H1 (cell line): ENCODE measurements around the gene CNGB1. TPM values are rescaled to one million over a fixed set of nuclear protein-coding genes. Genes with fewer than 3 reads are reported as not detected.

Source experiments
- CTCF ChIA-PET: fragments of 300-600 bp; sonication (Branson Sonifier 250); formaldehyde crosslinking; loops from one replicate; lab custom pipeline; 2021; ENCODE audit not compliant: partially characterized antibody; lab: Charles Lee
- POLR2A ChIA-PET: fragments of 300-600 bp; sonication (Branson Sonifier 250); formaldehyde crosslinking; loops from one replicate; lab custom pipeline; 2021; ENCODE audit warnings: inconsistent platforms; ENCODE audit not compliant: partially characterized antibody; lab: Charles Lee
- DNase-seq, 2 experiments: peaks; one replicate each; pipeline versions ENCODE4 v3.0.0 to v3.0.0-alpha.2; 2010 to 2022; ENCODE audit warnings: low spot score in 2 of 2, low read depth in 1 of 2, mixed read lengths in 1 of 2
- FAIRE-seq: peaks from 2 replicates; lab custom pipeline; 2011; peaks lifted over from hg19 to GRCh38; lab: Jason Lieb, UNC
- H2AFZ ChIP-seq: 2 replicates; pipeline ENCODE4 v1.8.1; 2012; ENCODE audit warnings: low read length, inconsistent platforms
- H2AK5ac ChIP-seq: 2 replicates; pipeline ENCODE4 v1.6.1; 2013; ENCODE audit warnings: low read depth, low read length
- H2BK120ac ChIP-seq: replicated peaks from 2 replicates; pipeline ENCODE3; 2013; ENCODE audit warnings: low read depth, low read length, inconsistent platforms
- H2BK12ac ChIP-seq: 2 replicates; pipeline ENCODE4 v1.6.1; 2013; ENCODE audit warnings: low read depth, low read length
- H2BK15ac ChIP-seq: 2 replicates; pipeline ENCODE4 v1.6.1; 2013; ENCODE audit warnings: low read length
- H2BK20ac ChIP-seq: 2 replicates; pipeline ENCODE4 v1.6.1; 2013; ENCODE audit warnings: low read length
- H2BK5ac ChIP-seq: 2 replicates; pipeline ENCODE4 v1.6.1; 2013; ENCODE audit warnings: low read depth, low read length
- H3K14ac ChIP-seq: 2 replicates; pipeline ENCODE4 v1.6.1; 2013; ENCODE audit warnings: inconsistent platforms; ENCODE audit not compliant: insufficient read length
- H3K18ac ChIP-seq: 2 replicates; pipeline ENCODE4 v1.6.1; 2013; ENCODE audit warnings: low read length; ENCODE audit errors: extremely low read depth
- H3K23ac ChIP-seq: 2 replicates; pipeline ENCODE4 v1.6.1; 2013; ENCODE audit warnings: inconsistent platforms; ENCODE audit not compliant: insufficient read length
- H3K23me2 ChIP-seq: 2 replicates; pipeline ENCODE4 v1.6.1; 2013; ENCODE audit warnings: low read depth, low read length
- H3K27ac ChIP-seq: 2 replicates; pipeline ENCODE4 v1.6.1; 2011; ENCODE audit warnings: low read depth, low read length, inconsistent platforms
- H3K27me3 ChIP-seq, 4 experiments: replicated peaks in 1 of 4; 1 replicate in 1 of 4; 2 replicates in 3 of 4; pipeline versions ENCODE4 v1.6.1 to v1.8.1; 2011 to 2013; ENCODE audit warnings: low read length in 3 of 4, mild to moderate bottlenecking in 3 of 4, inconsistent platforms in 2 of 4, mixed read lengths in 2 of 4, moderate library complexity in 1 of 4; ENCODE audit not compliant: control insufficient read depth in 3 of 4, insufficient read depth in 3 of 4; ENCODE audit errors: extremely low read depth in 1 of 4
- H3K36me3 ChIP-seq, 4 experiments: 2 replicates each; pipeline versions ENCODE4 v1.6.1 to v1.8.1; 2011 to 2013; ENCODE audit warnings: mild to moderate bottlenecking in 4 of 4, low read length in 3 of 4, moderate library complexity in 2 of 4, control low read depth in 1 of 4, inconsistent platforms in 1 of 4; ENCODE audit not compliant: insufficient read depth in 4 of 4, control insufficient read depth in 2 of 4
- H3K4ac ChIP-seq: replicated peaks from 2 replicates; pipeline ENCODE3; 2013; ENCODE audit warnings: low read length, low read depth, mixed read lengths, inconsistent platforms; ENCODE audit not compliant: insufficient read length
- H3K4me1 ChIP-seq, 4 experiments: replicated peaks in 1 of 4; 1 replicate in 1 of 4; 2 replicates in 3 of 4; pipeline versions ENCODE4 v1.6.1 to v1.8.1; 2011 to 2013; ENCODE audit warnings: low read length in 3 of 4, inconsistent platforms in 2 of 4, mixed read lengths in 1 of 4; ENCODE audit not compliant: insufficient read depth in 4 of 4, control insufficient read depth in 3 of 4
- H3K4me2 ChIP-seq, 2 experiments: 2 replicates each; pipeline versions ENCODE4 v1.6.1 to v1.8.1; 2011 to 2013; ENCODE audit warnings: low read depth in 2 of 2, low read length in 2 of 2, control low read depth in 1 of 2, inconsistent platforms in 1 of 2, mild to moderate bottlenecking in 1 of 2; ENCODE audit not compliant: insufficient read depth in 1 of 2
- H3K4me3 ChIP-seq, 4 experiments: fragments of 200-600, 300-600 bp in 1 of 4; sonication (generic), shearing (Covaris generic), sonication (Bioruptor Twin) in 1 of 4; 2 replicates each; pipeline versions ENCODE4 v1.5.1 to v1.8.1; 2011 to 2016; ENCODE audit warnings: low read length in 4 of 4, low read depth in 3 of 4, control low read depth in 2 of 4, inconsistent platforms in 2 of 4, mild to moderate bottlenecking in 2 of 4, mixed read lengths in 1 of 4, moderate library complexity in 1 of 4; ENCODE audit not compliant: insufficient read depth in 2 of 4; ENCODE audit errors: extremely low read depth in 1 of 4
- H3K56ac ChIP-seq: replicated peaks from 2 replicates; pipeline ENCODE3; 2013; ENCODE audit warnings: low read depth, mild to moderate bottlenecking, mixed read lengths, low read length, inconsistent platforms; ENCODE audit not compliant: insufficient read length
- H3K79me1 ChIP-seq: 2 replicates; pipeline ENCODE4 v1.6.1; 2013; ENCODE audit warnings: low read depth, low read length, control low read depth
- H3K79me2 ChIP-seq, 2 experiments: 2 replicates each; pipeline versions ENCODE4 v1.6.1 to v1.8.1; 2012 to 2013; ENCODE audit warnings: low read length in 2 of 2, mild to moderate bottlenecking in 2 of 2, inconsistent platforms in 1 of 2; ENCODE audit not compliant: insufficient read depth in 2 of 2, control insufficient read depth in 1 of 2
- H3K9ac ChIP-seq, 4 experiments: replicated peaks in 1 of 4; 1 replicate in 1 of 4; 2 replicates in 3 of 4; pipeline versions ENCODE4 v1.6.1 to v1.8.1; 2011 to 2013; ENCODE audit warnings: low read depth in 3 of 4, low read length in 3 of 4, control low read depth in 2 of 4, mild to moderate bottlenecking in 2 of 4, moderate library complexity in 2 of 4, inconsistent platforms in 1 of 4; ENCODE audit errors: extremely low read depth in 1 of 4
- H3K9me3 ChIP-seq, 2 experiments: 2 replicates each; pipeline versions ENCODE4 v1.6.1 to v1.8.1; 2012 to 2013; ENCODE audit warnings: mild to moderate bottlenecking in 2 of 2, moderate library complexity in 2 of 2, control low read depth in 1 of 2, inconsistent platforms in 1 of 2, low read depth in 1 of 2, low read length in 1 of 2, mixed read lengths in 1 of 2; ENCODE audit not compliant: insufficient read depth in 2 of 2
- H4K20me1 ChIP-seq, 2 experiments: replicated peaks in 1 of 2; 2 replicates each; pipeline versions ENCODE3 to v1.8.1; 2011 to 2013; ENCODE audit warnings: inconsistent platforms in 2 of 2, low read length in 2 of 2, mild to moderate bottlenecking in 1 of 2; ENCODE audit not compliant: insufficient read depth in 2 of 2, control insufficient read depth in 1 of 2
- H4K5ac ChIP-seq: 2 replicates; pipeline ENCODE4 v1.6.1; 2013; ENCODE audit warnings: low read length, low read depth, mixed read lengths, inconsistent platforms; ENCODE audit not compliant: insufficient read length
- H4K8ac ChIP-seq: 2 replicates; pipeline ENCODE4 v1.8.0; 2013; ENCODE audit warnings: mild to moderate bottlenecking, moderate library complexity, low read length, inconsistent platforms; ENCODE audit not compliant: insufficient read depth; ENCODE audit errors: extremely low read depth
- H4K91ac ChIP-seq: replicated peaks from 2 replicates; pipeline ENCODE3; 2013; ENCODE audit warnings: low read length, mixed read lengths, inconsistent platforms; ENCODE audit not compliant: insufficient read length
- CBX5 ChIP-seq: fragments of 300-800, 300-1000 bp; sonication (generic); IDR thresholded peaks from 2 replicates; pipeline ENCODE4 v1.7.1; 2016; ENCODE audit warnings: antibody characterized with exemption, low read length, low read depth
- CTBP2 ChIP-seq: IDR thresholded peaks from 2 replicates; pipeline ENCODE4 v1.7.0; 2011; ENCODE audit warnings: borderline replicate concordance, mild to moderate bottlenecking, moderate library complexity, mixed read lengths, low read length; ENCODE audit not compliant: insufficient read depth, insufficient read length
- EZH2 ChIP-seq: fragments of 200-600 bp; sonication (generic); IDR thresholded peaks from 2 replicates; pipeline ENCODE4 v1.7.1; 2012; ENCODE audit warnings: low read depth, mild to moderate bottlenecking, moderate library complexity, low read length, inconsistent platforms; ENCODE audit not compliant: severe bottlenecking
- FOSL1 ChIP-seq: IDR thresholded peaks from 2 replicates; pipeline ENCODE4 v1.6.1; 2011; ENCODE audit warnings: mild to moderate bottlenecking, low read depth, low read length, moderate library complexity; ENCODE audit not compliant: insufficient read depth
- HDAC6 ChIP-seq: IDR thresholded peaks from one replicate; pipeline ENCODE4 v1.7.1; 2012; ENCODE audit warnings: low read depth, mild to moderate bottlenecking, inconsistent platforms, low read length, moderate library complexity
- JUND ChIP-seq: IDR thresholded peaks from 2 replicates; pipeline ENCODE4 v1.6.1; 2011; ENCODE audit warnings: mild to moderate bottlenecking, improper control_type of control experiment, low read length
- KDM1A ChIP-seq: fragments of 200-600, 300-600 bp; sonication (generic); IDR thresholded peaks from 2 replicates; pipeline ENCODE4 v1.7.1; 2016; ENCODE audit warnings: mild to moderate bottlenecking, low read length, borderline replicate concordance
- NANOG ChIP-seq: IDR thresholded peaks from 2 replicates; pipeline ENCODE4 v1.6.1; 2011; ENCODE audit warnings: low read length, low read depth, mild to moderate bottlenecking, inconsistent platforms; ENCODE audit not compliant: insufficient read depth, poor library complexity, severe bottlenecking
- RAD21 ChIP-seq, 2 experiments: IDR thresholded peaks in 1 of 2; conservative IDR thresholded peaks in 1 of 2; 2 replicates each; pipeline ENCODE4 v1.6.1; 2011; ENCODE audit warnings: low read depth in 2 of 2, low read length in 2 of 2, improper control_type of control experiment in 1 of 2, inconsistent platforms in 1 of 2, mild to moderate bottlenecking in 1 of 2, moderate library complexity in 1 of 2
- TBP ChIP-seq: IDR thresholded peaks from 2 replicates; pipeline ENCODE4 v1.6.1; 2011; ENCODE audit warnings: low read depth, low read length, improper control_type of control experiment
- WGBS, 2 experiments: shearing (Covaris generic) in 1 of 2; methylation state at CpG; one replicate each; pipeline versions ENCODE4 v1.1.6 to v1.1.7; 2013 to 2015; ENCODE audit warnings: low lambda C conversion rate in 2 of 2, mixed read lengths in 2 of 2, inconsistent platforms in 1 of 2, low coverage in 1 of 2, missing lambda C conversion rate in 1 of 2; ENCODE audit not compliant: insufficient replicate concordance in 2 of 2, insufficient coverage in 1 of 2, insufficient read length in 1 of 2; ENCODE audit errors: extremely low coverage in 1 of 2, missing lambda C conversion rate in 1 of 2; 5-methylcytosine and 5-hydroxymethylcytosine counted together
- polyA plus RNA-seq, 7 experiments: library from polyadenylated mRNA; depleted of rRNA in 3 of 7; stranded (reverse) in 5 of 7; unstranded in 2 of 7; fragments of >200 nt in 5 of 7; fragments of 200-250 nt in 2 of 7; gene quantifications; 1 replicate in 5 of 7; 2 replicates in 1 of 7; 4 replicates in 1 of 7; pipeline versions ENCODE4 v1.2.1 to v1.2.3, GENCODE V29; 2011 to 2013; ENCODE audit warnings: missing spikeins in 2 of 7, mixed read lengths in 2 of 7
- total RNA-seq: library from RNA; stranded (reverse); fragmentation: NEBNext Ultra II Directional; extraction: Animal tissue kit (Norgen Biotek cat#: 25700); gene quantifications from 2 replicates; pipeline ENCODE4 v1.2.1, GENCODE V29; 2021

CNGB1 gene
- total and polyA plus RNA-seq, 2 of the 8 experiments (the other 6 are each of a cell fraction or from before 2014, with no cell fraction given): not detected

- Histone ChIP-seq H2BK15ac (no peak overlapping the region), H3K4ac (no peak overlapping the region), H3K4me3 (no peak overlapping the region), H2AK5ac (no peak overlapping the region), H3K18ac (no peak overlapping the region), H4K5ac (no peak overlapping the region), H3K27ac (no peak overlapping the region), H3K4me1 (peaks cover 0 to 10% (median 4%) of the 10 kb centered on the region in 4 experiments; a peak in 5 of 7 replicates), H3K14ac (no peak overlapping the region), H3K79me1 (no peaks in the 10 kb centered on the region), H4K20me1 (no peaks in the 10 kb centered on the region), H3K4me2 (no peak overlapping the region), H2AFZ (no peak overlapping the region), H4K91ac (no peak overlapping the region), H3K23me2 (no peaks in the 10 kb centered on the region; the same call in 1 of the 2 replicates), H3K9me3 (no peaks in the 10 kb centered on the region), H3K9ac (no peak overlapping the region), H2BK5ac (no peak overlapping the region), H2BK20ac (no peak overlapping the region), H3K79me2 (no peaks in the 10 kb centered on the region), H3K36me3 (no peaks in the 10 kb centered on the region), H3K27me3 (peaks cover 0 to 2% (median under 1%) of the 10 kb centered on the region in 4 experiments; a peak in 2 of 7 replicates), H4K8ac (no peak overlapping the region), H3K56ac (no peak overlapping the region), H3K23ac (no peak overlapping the region), H2BK12ac (no peak overlapping the region; the same call in 1 of the 2 replicates), H2BK120ac (no peak overlapping the region)
- 92% methylated on average over 4 of the region's 4 CpGs; no CpG with 5 or more reads in 1 of the 2 experiments for WGBS, 2 experiments
- no peak for TF ChIP-seq FOSL1
- no peak for TF ChIP-seq NANOG
- TF ChIP-seq TBP: no peak
- no peak for TF ChIP-seq HDAC6
- no peak for TF ChIP-seq CBX5
- TF ChIP-seq RAD21 (IDR thresholded peaks at IDR 0.05 in 1 of 2, conservative IDR thresholded peaks at IDR 0.05 in 1 of 2; ENCODE audit: low read depth in 2 of 2, low read length in 2 of 2): no peak
- TF ChIP-seq JUND: no peak
- TF ChIP-seq EZH2: no peak
- TF ChIP-seq KDM1A: no peak
- TF ChIP-seq CTBP2: no peak
- POLR2A ChIA-PET: no interaction called here
- no peak for DNase-seq
- CTCF ChIA-PET: interaction anchor here (0.8 to 5.9 kb wide), 5 partner anchors 11 to 114 kb away, joined by 3 to 55 read pairs (median 4); partner anchors contain the start of gene ZNF319
- no peak for FAIRE-seq
These were observed 81.8 kb downstream of the CNGB1 start for GRCh38 chr16:57889111-57889510.
